GM12878 (cell line): ENCODE results near the gene NSD2. TPM values are rescaled to one million over a fixed set of nuclear protein-coding genes. Genes with fewer than 3 reads are reported as not detected.

Source experiments
- ATAC-seq: fragments of 200-7000 bp; cut with Tn5 transposase; 3 replicates; pipeline ENCODE4 v1.9.1; 2020; ENCODE audit warnings: mild to moderate bottlenecking, moderate library complexity
- BruUV-seq: library from RNA; stranded (reverse); fragments of 400-500 nt; replicated peaks from 2 replicates; lab custom pipeline; 2021; lab: Mats Ljungman, UMichigan
- CTCF ChIA-PET: fragments of 300-600 bp; sonication (Branson Sonifier 250); formaldehyde crosslinking; extraction: SDS; loops from one replicate; lab custom pipeline; 2021; ENCODE audit warnings: inconsistent platforms; lab: Yijun Ruan, JAX
- POLR2A ChIA-PET: fragments of 350-600 bp; formaldehyde crosslinking; extraction: SDS; loops from one replicate; lab custom pipeline; 2021; ENCODE audit warnings: inconsistent platforms; lab: Charles Lee
- RAD21 ChIA-PET: fragments of 300-600 bp; sonication (Branson Sonifier 250); formaldehyde crosslinking; loops from one replicate; lab custom pipeline; 2023; ENCODE audit warnings: antibody characterized with exemption; ENCODE audit not compliant: unreplicated experiment; lab: Charles Lee
- SMC1A ChIA-PET: fragments of 300-600 bp; sonication (Branson Sonifier 250); formaldehyde crosslinking; loops from one replicate; lab custom pipeline; 2023; ENCODE audit not compliant: unreplicated experiment, uncharacterized antibody; lab: Charles Lee
- DNase-seq: peaks from one replicate; pipeline ENCODE4 v3.0.0-alpha.2; 2011; ENCODE audit warnings: low read depth, low spot score
- FAIRE-seq: peaks from 3 replicates; lab custom pipeline; 2011; peaks lifted over from hg19 to GRCh38; lab: Jason Lieb, UNC
- H2AFZ ChIP-seq: 2 replicates; pipeline ENCODE4 v1.6.0; 2011; ENCODE audit warnings: low read depth, low read length, control low read depth; ENCODE audit not compliant: control insufficient read depth
- H3K27ac ChIP-seq: 2 replicates; pipeline ENCODE4 v1.5.1; 2011; ENCODE audit warnings: control low read depth; ENCODE audit not compliant: control insufficient read depth, insufficient read depth
- H3K27me3 ChIP-seq, 2 experiments: replicated peaks in 1 of 2; 2 replicates each; pipeline versions ENCODE4 v1.6.0 to v1.6.1; 2011; ENCODE audit warnings: low read length in 1 of 2; ENCODE audit not compliant: control insufficient read depth in 2 of 2, insufficient read depth in 2 of 2
- H3K36me3 ChIP-seq, 2 experiments: 2 replicates each; pipeline ENCODE4 v1.5.1; 2011; ENCODE audit warnings: low read length in 1 of 2; ENCODE audit not compliant: control insufficient read depth in 2 of 2, insufficient read depth in 2 of 2
- H3K4me1 ChIP-seq: 2 replicates; pipeline ENCODE4 v1.6.1; 2011; ENCODE audit warnings: mild to moderate bottlenecking, low read length, moderate library complexity, mixed read lengths; ENCODE audit not compliant: control insufficient read depth, insufficient read depth
- H3K4me2 ChIP-seq: 2 replicates; pipeline ENCODE4 v1.6.0; 2011; ENCODE audit warnings: control low read depth; ENCODE audit not compliant: control insufficient read depth, insufficient read depth
- H3K4me3 ChIP-seq: fragments of 200-600 bp; sonication (generic); 2 replicates; pipeline ENCODE4 v1.5.1; 2016
- H3K79me2 ChIP-seq: 2 replicates; pipeline ENCODE4 v1.6.0; 2011; ENCODE audit warnings: low read length; ENCODE audit not compliant: control insufficient read depth, insufficient read depth
- H3K9ac ChIP-seq: 2 replicates; pipeline ENCODE4 v1.8.0; 2011; ENCODE audit warnings: low read length, control low read depth, mixed read lengths; ENCODE audit not compliant: control insufficient read depth, insufficient read depth
- H3K9me3 ChIP-seq: replicated peaks from 3 replicates; pipeline ENCODE4 v1.5.1; 2011; ENCODE audit warnings: mild to moderate bottlenecking, low read length; ENCODE audit not compliant: control insufficient read depth, insufficient read depth
- H4K20me1 ChIP-seq: 2 replicates; pipeline ENCODE4 v1.6.0; 2011; ENCODE audit not compliant: control insufficient read depth, insufficient read depth
- ATF2 ChIP-seq: IDR thresholded peaks from 2 replicates; pipeline ENCODE4 v1.6.1; 2012; ENCODE audit warnings: low read length, inconsistent platforms
- CREM ChIP-seq: IDR thresholded peaks from 2 replicates; pipeline ENCODE4 v1.6.1; 2014; ENCODE audit warnings: antibody characterized with exemption, low read depth
- FOS ChIP-seq: IDR thresholded peaks from 3 replicates; pipeline ENCODE4 v1.6.1; 2011; ENCODE audit warnings: borderline replicate concordance; ENCODE audit not compliant: insufficient read length; ENCODE audit errors: extremely low read depth
- GABPA ChIP-seq: IDR thresholded peaks from 2 replicates; pipeline ENCODE4 v1.6.1; 2014; ENCODE audit warnings: antibody characterized with exemption, low read depth, mild to moderate bottlenecking, inconsistent platforms
- IRF4 ChIP-seq: IDR thresholded peaks from 2 replicates; pipeline ENCODE4 v1.6.1; 2011; ENCODE audit warnings: low read depth, low read length
- MXI1 ChIP-seq: fragments of 150-350 bp; IDR thresholded peaks from 2 replicates; pipeline ENCODE4 v1.6.1; 2011; ENCODE audit warnings: low read depth, mild to moderate bottlenecking, inconsistent platforms, low read length, improper control_type of control experiment
- NKRF ChIP-seq: fragments of 450-650 bp; conservative IDR thresholded peaks from 2 replicates; pipeline ENCODE4 v1.6.1; 2017; ENCODE audit warnings: mild to moderate bottlenecking, moderate library complexity
- NR2C1 ChIP-seq: fragments of 450-650 bp; IDR thresholded peaks from 2 replicates; pipeline ENCODE4 v1.6.1; 2017; ENCODE audit warnings: antibody characterized with exemption, mild to moderate bottlenecking, moderate library complexity
- NRF1 ChIP-seq: conservative IDR thresholded peaks from 2 replicates; pipeline ENCODE4 v1.6.1; 2011; ENCODE audit warnings: mild to moderate bottlenecking, low read depth, low read length, improper control_type of control experiment
- POLR2AphosphoS5 ChIP-seq: IDR thresholded peaks from 2 replicates; pipeline ENCODE4 v1.6.1; 2011; ENCODE audit warnings: mild to moderate bottlenecking, low read length, inconsistent platforms
- RAD51 ChIP-seq: fragments of 450-650 bp; IDR thresholded peaks from 2 replicates; pipeline ENCODE4 v1.6.1; 2016; ENCODE audit warnings: moderate library complexity, mild to moderate bottlenecking, inconsistent platforms
- RBBP5 ChIP-seq: fragments of 200-600 bp; sonication (generic); conservative IDR thresholded peaks from 2 replicates; pipeline ENCODE4 v1.6.1; 2016
- REST ChIP-seq: IDR thresholded peaks from 2 replicates; pipeline ENCODE4 v1.6.1; 2012; ENCODE audit warnings: mild to moderate bottlenecking, low read depth, low read length
- SMARCA5 ChIP-seq: fragments of 450-650 bp; IDR thresholded peaks from 2 replicates; pipeline ENCODE4 v1.6.1; 2017; ENCODE audit warnings: mild to moderate bottlenecking
- STAT3 ChIP-seq: IDR thresholded peaks from 2 replicates; pipeline ENCODE4 v1.6.1; 2011; ENCODE audit warnings: low read depth, low read length, improper control_type of control experiment
- SUPT20H ChIP-seq: IDR thresholded peaks from 2 replicates; pipeline ENCODE4 v1.6.1; 2011; ENCODE audit warnings: low read depth, mild to moderate bottlenecking, low read length, moderate library complexity, borderline replicate concordance; ENCODE audit not compliant: control insufficient read depth
- ZNF217 ChIP-seq: fragments of 450-650 bp; IDR thresholded peaks from 2 replicates; pipeline ENCODE4 v1.6.1; 2017; ENCODE audit warnings: antibody characterized with exemption, mild to moderate bottlenecking
- WGBS: methylation state at CpG from one replicate; pipeline ENCODE4 v1.1.6; 2016; ENCODE audit warnings: low lambda C conversion rate; ENCODE audit not compliant: insufficient replicate concordance, insufficient coverage; ENCODE audit errors: missing lambda C conversion rate; 5-methylcytosine and 5-hydroxymethylcytosine counted together
- in situ Hi-C: fragments of 300-500 bp; cut with MboI; formaldehyde crosslinking; loops from 9 replicates; pipeline ENCODE4 v1.14.3; 2018; ENCODE audit warnings: mixed read lengths
- intact Hi-C: fragments of 100-400 bp; cut with micrococcal nuclease; formaldehyde crosslinking; loops from one replicate; pipeline ENCODE4 v1.14.2; 2022; ENCODE audit not compliant: unreplicated experiment
- polyA plus RNA-seq, 11 experiments: library from polyadenylated mRNA; depleted of rRNA in 4 of 11; unstranded in 6 of 11; stranded (reverse) in 5 of 11; fragments of >200 nt; fragmentation: Nextera tagmentation in 4 of 11; fragmentation: Illumina TruSeq in 1 of 11; extraction: Ambion mirVana in 4 of 11; extraction: Trizol in 1 of 11; gene quantifications; 1 replicate in 1 of 11; 2 replicates in 10 of 11; pipeline versions ENCODE4 v1.2.1 to v1.2.3, GENCODE V29; 2011 to 2016; ENCODE audit warnings: inconsistent platforms in 2 of 11, missing spikeins in 2 of 11, low read depth in 1 of 11
- total RNA-seq, 4 experiments: library from RNA; depleted of rRNA in 3 of 4; stranded (reverse); fragments of >200 nt in 3 of 4; fragmentation: Illumina TruSeq in 1 of 4; extraction: Trizol in 1 of 4; gene quantifications; 2 replicates each; pipeline versions ENCODE4 v1.2.1 to v1.2.3, GENCODE V29; 2013 to 2021

The NSD2 gene
- total and polyA plus RNA-seq, 10 of the 15 experiments (the other 5 are each of a cell fraction or from before 2014, with no cell fraction given), result 8.6 to 139 (median 67.2) TPM

- ChIA-PET POLR2A (no interaction called here), CTCF (no interaction called here), SMC1A (no interaction called here)
- no peak overlapping the region for H3K27ac ChIP-seq
- no peak overlapping the region for H2AFZ ChIP-seq
- DNase-seq (no peak), FAIRE-seq (no peak)
- H4K20me1 ChIP-seq, result no peaks in the 10 kb centered on the region
- no peak overlapping the region for H3K4me2 ChIP-seq
- in situ Hi-C loops, result no loop called here
- no peaks in the 10 kb centered on the region for H3K27me3 ChIP-seq
- H3K9ac ChIP-seq, result no peak overlapping the region
- peaks cover 10% of the 10 kb centered on the region for H3K79me2 ChIP-seq
- no peaks in the 10 kb centered on the region; the same call in 1 of the 3 replicates for H3K9me3 ChIP-seq
- no TSS peak for BruUV-seq
- H3K4me3 ChIP-seq, result no peak overlapping the region
- intact Hi-C loops, result no loop called here
- TF ChIP-seq NRF1 (no peak), POLR2AphosphoS5 (no peak), GABPA (no peak), MXI1 (no peak), REST (no peak), RAD51 (no peak), IRF4 (no peak), SMARCA5 (no peak), ZNF217 (no peak), SUPT20H (no peak), ATF2 (no peak), RBBP5 (no peak), FOS (no peak), NKRF (no peak), CREM (no peak), STAT3 (no peak), NR2C1 (no peak)
- TF ChIP-seq, all 136 proteins: peak for 0
- WGBS, result 95% methylated on average over 35 of the region's 37 CpGs
- ATAC-seq, result no peak
- RAD21 ChIA-PET, result no interaction called here
- peaks cover 8 to 26% of the 10 kb centered on the region in 2 experiments; a peak in 3 of 4 replicates for H3K36me3 ChIP-seq
- H3K4me1 ChIP-seq, result no peaks in the 10 kb centered on the region
These were observed 120.6 kb downstream of the NSD2 start for GRCh38 chr4:1991596-1992434.
